ENCODE data around the gene FAM107B. TPM values are rescaled to one million over a fixed set of nuclear protein-coding genes. Genes with fewer than 3 reads are reported as not detected.

FAM107B gene
- total and polyA plus RNA-seq, 8 donors = 22.6 to 105 (median 54.5) TPM

DNA sequence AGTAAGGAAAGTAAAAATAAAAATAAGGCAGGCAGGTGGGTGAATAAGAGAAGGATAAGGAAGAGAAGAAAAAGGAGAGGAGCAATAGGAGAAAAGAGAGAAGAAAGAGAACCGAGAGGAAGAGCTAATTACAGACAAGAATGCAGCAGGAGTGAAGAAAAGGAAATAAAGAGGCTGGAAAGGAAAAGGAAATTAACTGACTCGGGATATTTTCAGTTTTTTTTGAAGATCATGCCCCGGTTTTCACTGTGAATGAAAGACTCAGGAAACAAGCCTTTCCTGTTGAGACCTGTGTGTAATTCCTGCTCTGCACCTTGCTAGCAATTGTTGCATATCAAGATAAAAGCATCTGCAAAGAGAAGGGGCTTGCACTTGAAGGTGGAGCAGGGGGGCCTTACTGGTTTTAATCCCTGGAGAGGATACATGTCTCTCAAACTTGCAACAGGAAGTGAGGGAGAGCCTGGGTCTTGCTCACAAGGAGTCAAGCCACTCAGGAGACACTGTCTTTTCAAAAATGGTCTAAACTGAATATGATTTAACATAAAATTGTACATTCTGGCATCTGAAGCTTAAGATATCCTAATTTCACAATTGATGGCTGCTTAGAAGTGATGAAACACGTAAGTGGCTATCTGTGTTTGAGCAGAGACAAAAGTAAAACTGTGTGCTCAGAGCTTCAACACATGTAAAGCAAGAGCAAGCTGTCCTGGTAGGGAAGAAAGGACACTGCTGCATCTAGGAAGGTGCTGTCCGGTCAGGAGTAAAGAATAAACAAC lies 157.6 kb downstream of the FAM107B start:
- FAIRE-seq = no peak
- peaks cover 0 to 14% (median 13%) of the 10 kb centered on the region in 3 donors for H3K4me1 ChIP-seq
- no peak for DNase-seq
- TF ChIP-seq, protein P1, sequence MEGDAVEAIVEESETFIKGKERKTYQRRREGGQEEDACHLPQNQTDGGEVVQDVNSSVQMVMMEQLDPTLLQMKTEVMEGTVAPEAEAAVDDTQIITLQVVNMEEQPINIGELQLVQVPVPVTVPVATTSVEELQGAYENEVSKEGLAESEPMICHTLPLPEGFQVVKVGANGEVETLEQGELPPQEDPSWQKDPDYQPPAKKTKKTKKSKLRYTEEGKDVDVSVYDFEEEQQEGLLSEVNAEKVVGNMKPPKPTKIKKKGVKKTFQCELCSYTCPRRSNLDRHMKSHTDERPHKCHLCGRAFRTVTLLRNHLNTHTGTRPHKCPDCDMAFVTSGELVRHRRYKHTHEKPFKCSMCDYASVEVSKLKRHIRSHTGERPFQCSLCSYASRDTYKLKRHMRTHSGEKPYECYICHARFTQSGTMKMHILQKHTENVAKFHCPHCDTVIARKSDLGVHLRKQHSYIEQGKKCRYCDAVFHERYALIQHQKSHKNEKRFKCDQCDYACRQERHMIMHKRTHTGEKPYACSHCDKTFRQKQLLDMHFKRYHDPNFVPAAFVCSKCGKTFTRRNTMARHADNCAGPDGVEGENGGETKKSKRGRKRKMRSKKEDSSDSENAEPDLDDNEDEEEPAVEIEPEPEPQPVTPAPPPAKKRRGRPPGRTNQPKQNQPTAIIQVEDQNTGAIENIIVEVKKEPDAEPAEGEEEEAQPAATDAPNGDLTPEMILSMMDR (IDR thresholded peaks at IDR 0.05) = no peak
- 64 to 66% methylated on average over 5 of the region's 5 CpGs for WGBS, 2 donors
- no peaks in the 10 kb centered on the region for H3K27me3 ChIP-seq
- H3K36me3 ChIP-seq = no peaks in the 10 kb centered on the region
- H3K4me3 ChIP-seq = no peak overlapping the region
- intact Hi-C loops (cut with DNase I) = no loop called here
- H3K9me3 ChIP-seq = no peaks in the 10 kb centered on the region
- no peak overlapping the region for H3K27ac ChIP-seq
- ATAC-seq = peak in 2 of 4 donors; percentile 9 to 49

DNA sequence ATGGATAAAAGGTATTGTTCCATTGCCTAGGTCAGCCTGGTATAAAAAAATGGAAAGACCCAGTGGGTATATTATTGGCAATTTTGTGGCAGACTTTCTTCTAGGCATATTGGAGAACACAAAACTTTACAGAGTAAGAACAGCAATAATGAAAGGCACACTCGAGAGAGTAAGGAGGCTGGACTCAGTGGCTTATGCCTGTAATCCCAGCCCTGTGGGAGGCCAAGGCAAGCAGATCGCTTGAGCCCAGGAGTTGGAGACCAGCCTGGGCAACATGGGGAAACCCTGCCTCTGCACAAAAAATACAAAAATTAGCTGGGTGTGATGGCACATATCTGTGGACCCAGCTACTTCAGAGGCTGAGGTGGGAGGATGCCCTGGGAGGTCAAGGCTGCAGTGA lies 158.2 kb downstream of the FAM107B start:
- peaks cover 5 to 20% (median 17%) of the 10 kb centered on the region in 3 donors for H3K4me1 ChIP-seq
- no peaks in the 10 kb centered on the region for H3K36me3 ChIP-seq
- H3K27ac ChIP-seq = no peak overlapping the region
- H3K4me3 ChIP-seq = no peak overlapping the region
- no peak for FAIRE-seq
- no peak for ATAC-seq
- TF ChIP-seq, protein P1 (IDR thresholded peaks at IDR 0.05) = no peak
- H3K27me3 ChIP-seq = no peaks in the 10 kb centered on the region
- 92 to 97% methylated on average over 2 of the region's 2 CpGs for WGBS, 2 donors
- intact Hi-C loops (cut with DNase I) = no loop called here
- DNase-seq = no peak
- H3K9me3 ChIP-seq = no peaks in the 10 kb centered on the region

DNA sequence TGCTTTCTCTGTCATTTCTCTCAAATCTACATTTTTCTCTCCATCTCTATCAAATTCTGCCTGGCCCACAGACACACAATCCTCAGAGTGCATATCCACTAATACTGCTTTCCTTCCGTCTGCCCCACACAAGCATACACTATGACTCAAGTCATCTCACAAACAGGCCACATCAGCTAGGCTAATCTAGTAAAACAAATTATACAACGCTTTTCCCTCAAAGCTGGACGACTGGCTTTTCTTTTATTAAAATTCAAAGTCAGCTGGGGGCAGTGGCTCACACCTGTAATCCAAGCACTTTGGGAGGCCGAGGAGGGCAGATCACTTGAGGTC lies 161.1 kb downstream of the FAM107B start:
- DNase-seq = no peak
- intact Hi-C loops (cut with DNase I) = no loop called here
- Histone ChIP-seq H3K4me1 (peaks cover 12 to 34% (median 33%) of the 10 kb centered on the region in 3 donors), H3K4me3 (no peak overlapping the region), H3K9me3 (no peaks in the 10 kb centered on the region), H3K36me3 (no peaks in the 10 kb centered on the region), H3K27me3 (no peaks in the 10 kb centered on the region), H3K27ac (peak overlapping the region in 2 of 4 donors; percentile 75 to 78)
- TF ChIP-seq, protein P1 (IDR thresholded peaks at IDR 0.05) = no peak
- FAIRE-seq = no peak
- ATAC-seq = no peak
- WGBS, 2 donors = 74 to 84% methylated on average over 4 of the region's 4 CpGs

DNA sequence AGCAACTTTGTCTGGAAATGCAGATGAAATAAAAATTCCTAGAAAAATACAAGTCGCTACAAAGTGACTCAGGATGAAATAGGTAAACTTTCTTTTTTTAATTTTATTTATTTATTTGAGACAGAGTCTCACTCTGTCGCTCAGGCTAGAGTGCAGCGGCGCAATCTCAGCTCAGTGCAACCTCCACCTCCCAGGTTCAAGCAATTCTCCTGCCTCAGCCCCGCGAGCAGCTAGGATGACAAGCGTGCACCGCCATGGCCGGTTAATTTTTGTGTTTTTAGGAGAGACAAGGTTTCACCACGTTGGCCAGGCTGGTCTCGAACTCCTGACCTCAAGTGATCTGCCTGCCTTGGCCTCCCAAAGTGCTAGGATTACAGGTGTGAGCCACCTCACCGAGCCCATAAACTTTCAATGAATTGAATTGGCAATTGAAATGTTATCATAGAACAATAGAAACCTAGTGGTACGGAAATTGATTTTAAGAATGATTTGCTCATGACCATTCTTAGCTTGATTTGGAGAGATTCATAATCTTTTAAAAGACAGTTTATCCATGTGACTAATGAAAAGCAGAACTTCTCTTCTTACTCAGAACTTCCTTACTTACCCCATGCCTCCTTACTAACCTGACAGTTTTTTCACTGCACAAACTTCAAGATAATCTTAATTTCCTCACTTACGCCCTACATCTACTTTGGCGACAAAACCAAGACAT lies 161.7 kb downstream of the FAM107B start:
- FAIRE-seq = no peak
- WGBS, 2 donors = 80 to 87% methylated on average over 15 of the region's 15 CpGs
- H3K36me3 ChIP-seq = no peaks in the 10 kb centered on the region

More for the DNA sequence above, 161.7 kb downstream of the FAM107B start:
- H3K9me3 ChIP-seq = no peaks in the 10 kb centered on the region
- TF ChIP-seq, protein P1 (IDR thresholded peaks at IDR 0.05) = no peak
- peak overlapping the region in 3 of 4 donors; percentile 4 to 78 (median 75) for H3K27ac ChIP-seq
- no peaks in the 10 kb centered on the region for H3K27me3 ChIP-seq
- ATAC-seq (no peak), DNase-seq (no peak)
- peaks cover 16 to 40% (median 33%) of the 10 kb centered on the region in 3 donors for H3K4me1 ChIP-seq
- no peak overlapping the region for H3K4me3 ChIP-seq
- intact Hi-C loops (cut with DNase I) = no loop called here

All from pancreas (tissue), 10 donors.